Tibial nerve (tissue), 4 donors: ENCODE measurements around the gene ARMH3. TPM values are rescaled to one million over a fixed set of nuclear protein-coding genes. Genes with fewer than 3 reads are reported as not detected.

Experiments
- DNase-seq, 2 donors: peaks; one replicate each; pipeline ENCODE4 v3.0.0-alpha.2; 2019; ENCODE audit warnings: low spot score in 2 of 2
- H3K27ac ChIP-seq, 4 donors: fragments of 200-600 bp; sonication (generic) in 3 of 4; one replicate each; pipeline ENCODE4 v1.5.1; 2017 to 2019; ENCODE audit warnings: mild to moderate bottlenecking in 1 of 4
- H3K27me3 ChIP-seq, 2 donors: fragments of 200-600 bp; sonication (generic) in 1 of 2; one replicate each; pipeline versions ENCODE4 v1.5.1 to v1.6.0; 2017 to 2019
- H3K36me3 ChIP-seq, 3 donors: fragments of 200-600 bp; sonication (generic); one replicate each; pipeline ENCODE4 v1.5.1; 2018 to 2019
- H3K4me1 ChIP-seq, 4 donors: fragments of 200-600 bp; sonication (generic) in 3 of 4; one replicate each; pipeline ENCODE4 v1.5.1; 2017 to 2019
- H3K4me3 ChIP-seq, 4 donors: fragments of 200-600 bp; sonication (generic) in 3 of 4; one replicate each; pipeline ENCODE4 v1.5.1; 2017 to 2019; ENCODE audit warnings: mild to moderate bottlenecking in 1 of 4, moderate library complexity in 1 of 4
- H3K9me3 ChIP-seq, 4 donors: fragments of 200-600 bp; sonication (generic) in 3 of 4; one replicate each; pipeline ENCODE4 v1.5.1; 2017 to 2019
- EP300 ChIP-seq, 2 donors: sonication (generic); formaldehyde crosslinking; IDR thresholded peaks; one replicate each; pipeline ENCODE4 v1.6.1; 2017; ENCODE audit warnings: antibody characterized with exemption in 2 of 2, mild to moderate bottlenecking in 1 of 2
- POLR2A ChIP-seq, 2 donors: fragments of 450-650 bp; IDR thresholded peaks; one replicate each; pipeline ENCODE4 v1.6.1; 2017; ENCODE audit warnings: antibody characterized with exemption in 2 of 2, mild to moderate bottlenecking in 2 of 2, moderate library complexity in 2 of 2
- WGBS, 2 donors: methylation state at CpG; one replicate each; pipeline ENCODE4 v1.1.5; 2018; 5-methylcytosine and 5-hydroxymethylcytosine counted together
- total RNA-seq, 4 donors: library from RNA; depleted of rRNA; stranded (reverse); fragments of >200 nt; gene quantifications; one replicate each; pipeline ENCODE4 v1.1.0, GENCODE V29; 2016
- TF ChIP-seq, protein P1 (sequence below), 5 experiments: fragments of 200-600 bp in 3 of 5; fragments of 450-650 bp in 2 of 5; sonication (generic) in 3 of 5; IDR thresholded peaks; one replicate each; pipeline ENCODE4 v1.5.1; 2016 to 2019; ENCODE audit warnings: antibody characterized with exemption in 5 of 5, mild to moderate bottlenecking in 3 of 5, moderate library complexity in 2 of 5

Gene ARMH3
- total RNA-seq, 4 donors from 2014 or later, result 16.9 to 19.5 (median 18.5) TPM

DNA sequence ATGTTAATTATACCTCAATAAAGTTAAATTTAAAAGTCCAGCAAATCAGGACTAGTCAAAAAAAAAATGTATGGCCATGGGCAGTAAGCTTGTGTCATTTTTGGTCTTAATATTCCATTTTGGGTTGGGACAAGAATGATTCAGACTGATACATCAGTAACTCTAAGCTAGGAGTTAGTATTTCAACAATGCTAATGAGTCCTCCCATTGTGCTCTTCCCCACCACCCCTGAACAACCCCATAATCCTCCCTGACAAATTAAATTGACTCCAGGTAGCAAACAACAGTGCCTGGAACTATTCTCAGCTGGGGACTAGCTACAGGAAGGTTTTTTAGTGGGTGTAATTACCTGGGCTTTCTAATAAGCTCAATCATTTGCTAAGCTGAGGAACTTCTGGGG is 181.7 kb downstream of the ARMH3 start:
- Histone ChIP-seq H3K4me1 (no peaks in the 10 kb centered on the region), H3K27me3 (no peaks in the 10 kb centered on the region), H3K9me3 (no peaks in the 10 kb centered on the region), H3K4me3 (no peak overlapping the region), H3K36me3 (peaks cover 0 to 30% (median 0%) of the 10 kb centered on the region in 3 donors), H3K27ac (no peak overlapping the region)
- no peak for TF ChIP-seq POLR2A (IDR thresholded peaks at IDR 0.05)
- no peak for TF ChIP-seq EP300 (IDR thresholded peaks at IDR 0.05)
- TF ChIP-seq, protein P1, sequence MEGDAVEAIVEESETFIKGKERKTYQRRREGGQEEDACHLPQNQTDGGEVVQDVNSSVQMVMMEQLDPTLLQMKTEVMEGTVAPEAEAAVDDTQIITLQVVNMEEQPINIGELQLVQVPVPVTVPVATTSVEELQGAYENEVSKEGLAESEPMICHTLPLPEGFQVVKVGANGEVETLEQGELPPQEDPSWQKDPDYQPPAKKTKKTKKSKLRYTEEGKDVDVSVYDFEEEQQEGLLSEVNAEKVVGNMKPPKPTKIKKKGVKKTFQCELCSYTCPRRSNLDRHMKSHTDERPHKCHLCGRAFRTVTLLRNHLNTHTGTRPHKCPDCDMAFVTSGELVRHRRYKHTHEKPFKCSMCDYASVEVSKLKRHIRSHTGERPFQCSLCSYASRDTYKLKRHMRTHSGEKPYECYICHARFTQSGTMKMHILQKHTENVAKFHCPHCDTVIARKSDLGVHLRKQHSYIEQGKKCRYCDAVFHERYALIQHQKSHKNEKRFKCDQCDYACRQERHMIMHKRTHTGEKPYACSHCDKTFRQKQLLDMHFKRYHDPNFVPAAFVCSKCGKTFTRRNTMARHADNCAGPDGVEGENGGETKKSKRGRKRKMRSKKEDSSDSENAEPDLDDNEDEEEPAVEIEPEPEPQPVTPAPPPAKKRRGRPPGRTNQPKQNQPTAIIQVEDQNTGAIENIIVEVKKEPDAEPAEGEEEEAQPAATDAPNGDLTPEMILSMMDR (IDR thresholded peaks at IDR 0.05), result no peak
- DNase-seq, result no peak

GRCh38 chr10:101867931-101868330 is 188.0 kb downstream of the ARMH3 start:
- Histone ChIP-seq H3K27me3 (no peaks in the 10 kb centered on the region), H3K4me1 (no peaks in the 10 kb centered on the region), H3K27ac (no peak overlapping the region), H3K36me3 (peaks cover 0 to 36% (median 0%) of the 10 kb centered on the region in 3 donors), H3K9me3 (peaks cover 0 to 5% (median 0%) of the 10 kb centered on the region in 4 donors), H3K4me3 (no peak overlapping the region)
- WGBS, 2 donors, result 63 to 72% methylated on average over 1 of the region's 1 CpG
- TF ChIP-seq POLR2A (IDR thresholded peaks at IDR 0.05), result no peak
- no peak for TF ChIP-seq EP300 (IDR thresholded peaks at IDR 0.05)
- no peak for DNase-seq

- Histone ChIP-seq H3K36me3 (peaks cover 0 to 34% (median 0%) of the 10 kb centered on the region in 3 donors), H3K27me3 (no peaks in the 10 kb centered on the region), H3K4me1 (no peaks in the 10 kb centered on the region), H3K9me3 (peaks cover 0 to 10% (median 4%) of the 10 kb centered on the region in 4 donors), H3K27ac (no peak overlapping the region), H3K4me3 (no peak overlapping the region)
- 98 to 100% methylated on average over 2 of the region's 2 CpGs for WGBS, 2 donors
- TF ChIP-seq POLR2A (IDR thresholded peaks at IDR 0.05) (no peak), EP300 (IDR thresholded peaks at IDR 0.05) (no peak)
- TF ChIP-seq, protein P1 (IDR thresholded peaks at IDR 0.05), result no peak
- no peak for DNase-seq
These were observed 196.4 kb downstream of the ARMH3 start for GRCh38 chr10:101859530-101859929.

DNA sequence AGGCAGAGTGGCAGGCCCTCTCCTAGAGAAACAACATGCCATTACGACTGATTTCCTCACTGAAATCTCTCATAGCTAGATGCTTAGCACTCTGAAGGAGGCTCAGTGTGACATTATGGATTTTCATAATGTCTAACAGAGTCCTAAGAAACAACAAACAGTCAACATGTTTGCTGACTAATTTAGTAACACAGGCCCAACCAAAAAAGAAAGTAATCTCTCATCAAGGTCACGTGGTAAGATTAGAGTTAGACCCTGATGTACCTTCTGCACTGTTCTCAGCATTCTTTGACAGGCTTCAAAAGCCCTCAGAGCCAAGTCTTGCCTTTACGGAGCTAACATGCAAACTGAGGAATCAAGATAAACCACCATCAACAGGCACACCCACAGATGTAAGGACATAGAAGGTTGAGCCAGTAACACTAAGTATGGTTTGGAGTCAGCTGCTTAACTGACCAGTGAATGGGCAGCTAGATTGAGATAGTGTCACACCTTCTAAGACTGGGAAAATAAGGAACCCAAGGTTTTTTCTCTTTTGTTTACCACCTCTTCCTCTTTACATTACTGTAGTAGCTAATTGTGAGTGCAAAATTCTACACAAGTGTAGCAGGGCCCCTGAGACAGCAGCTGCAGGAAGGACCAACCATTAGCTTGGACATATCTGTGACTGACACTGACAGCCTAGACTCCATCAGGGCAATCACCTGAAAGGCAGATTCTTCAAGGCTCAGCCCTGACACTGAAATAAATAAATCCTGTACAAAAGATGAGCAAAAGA is 197.1 kb downstream of the ARMH3 start:
- Histone ChIP-seq H3K27ac (no peak overlapping the region), H3K36me3 (peaks cover 0 to 34% (median 0%) of the 10 kb centered on the region in 3 donors), H3K9me3 (peaks cover 0 to 10% (median 4%) of the 10 kb centered on the region in 4 donors), H3K4me1 (no peaks in the 10 kb centered on the region), H3K4me3 (no peak overlapping the region), H3K27me3 (no peaks in the 10 kb centered on the region)
- 58 to 61% methylated on average over 3 of the region's 3 CpGs for WGBS, 2 donors
- TF ChIP-seq EP300 (IDR thresholded peaks at IDR 0.05), result no peak
- TF ChIP-seq, protein P1 (IDR thresholded peaks at IDR 0.05), result no peak
- TF ChIP-seq POLR2A (IDR thresholded peaks at IDR 0.05), result no peak
- no peak for DNase-seq

- H3K9me3 ChIP-seq, result peaks cover 0 to 10% (median 4%) of the 10 kb centered on the region in 4 donors
- 0 to 5% methylated on average over 1 of the region's 1 CpG for WGBS, 2 donors
- DNase-seq, result no peak
- peaks cover 0 to 31% (median 0%) of the 10 kb centered on the region in 3 donors for H3K36me3 ChIP-seq
- no peaks in the 10 kb centered on the region for H3K27me3 ChIP-seq
- H3K4me3 ChIP-seq, result no peak overlapping the region
- H3K4me1 ChIP-seq, result no peaks in the 10 kb centered on the region
- no peak overlapping the region for H3K27ac ChIP-seq
- TF ChIP-seq EP300 (IDR thresholded peaks at IDR 0.05), result no peak
- TF ChIP-seq POLR2A (IDR thresholded peaks at IDR 0.05), result no peak
- TF ChIP-seq, protein P1 (IDR thresholded peaks at IDR 0.05), result no peak
These were observed 198.0 kb downstream of the ARMH3 start for GRCh38 chr10:101857802-101858476.
